NCI-H2081 (cell line): ENCODE results near the gene NPAS2.

Experiments used
- DNase-seq, 2 experiments: peaks; one replicate each; lab custom pipeline; 2025; lab: John Stamatoyannopoulos, UW

NPAS2 gene

GRCh38 chr2:100940766-100941645 is 121.1 kb downstream of the NPAS2 start:
- no peak for DNase-seq

DNA sequence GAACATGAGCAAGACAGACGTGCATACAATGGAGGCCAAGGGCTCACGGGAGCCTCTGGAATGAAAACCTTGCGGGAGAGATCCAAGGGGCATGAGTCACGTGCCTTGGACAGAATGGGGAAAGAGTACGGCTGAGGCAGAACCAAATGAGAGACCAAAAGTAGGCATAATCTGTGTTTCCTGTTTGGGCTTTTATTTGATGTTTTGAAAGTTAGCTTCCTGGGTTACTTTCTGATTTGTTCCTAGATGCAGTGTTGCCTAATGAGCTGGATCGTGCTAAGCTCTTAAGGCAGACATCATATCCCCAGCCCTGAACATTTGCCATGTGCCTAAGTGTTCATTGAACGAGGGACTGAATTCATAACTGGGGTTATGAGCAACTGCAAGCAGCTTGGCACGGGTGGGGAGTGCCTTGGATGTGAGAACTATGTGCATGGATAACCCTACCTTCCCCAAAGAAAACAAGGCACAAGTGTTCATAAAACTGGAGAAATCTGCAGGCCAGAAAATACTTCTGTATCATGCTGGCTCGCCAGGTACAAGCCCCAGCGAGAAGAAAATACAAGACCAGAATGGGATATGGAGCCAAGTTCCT is 121.8 kb downstream of the NPAS2 start:
- DNase-seq: no peak

DNA sequence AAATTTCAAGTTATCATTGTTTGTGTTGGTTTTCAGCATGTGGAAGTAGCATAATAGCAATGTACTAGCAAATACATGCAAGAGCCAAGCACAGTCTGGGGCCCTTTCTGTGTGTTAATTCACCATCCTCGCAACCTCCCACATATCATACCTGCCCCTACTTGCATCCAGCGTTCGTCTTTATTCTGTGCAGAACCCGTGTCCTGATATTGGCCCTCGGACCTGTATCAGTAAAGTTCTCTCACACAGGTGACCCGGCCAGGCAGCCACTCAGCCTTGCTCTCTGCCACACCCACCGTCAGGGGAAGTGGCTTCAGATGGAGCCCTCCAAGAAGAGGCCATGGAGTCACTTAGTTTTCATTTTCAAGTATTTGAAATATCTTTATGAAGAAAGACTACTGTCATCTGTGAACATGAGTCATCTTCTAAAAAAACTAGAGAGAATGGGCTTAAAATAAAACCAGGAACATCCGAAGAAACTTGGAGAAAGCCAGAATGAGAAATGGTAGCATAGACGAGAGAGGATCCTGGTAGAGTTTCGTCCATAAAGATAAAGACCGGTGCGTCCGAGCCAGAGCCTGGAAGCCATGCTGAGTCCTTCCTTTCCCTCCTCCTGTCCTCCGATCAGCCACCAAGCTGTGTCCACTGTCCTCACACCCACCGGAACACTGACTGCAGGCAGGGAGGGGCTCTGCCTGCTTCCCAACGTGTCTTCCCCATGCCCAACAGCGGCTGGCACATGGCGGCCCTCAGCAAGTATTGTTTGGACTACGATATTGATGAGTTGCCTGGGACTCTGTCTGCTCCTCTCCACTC is 124.9 kb downstream of the NPAS2 start:
- no peak for DNase-seq

- no peak for DNase-seq
Observed at GRCh38 chr2:100945433-100945740, 125.4 kb downstream of the NPAS2 start.

- no peak for DNase-seq
Observed at GRCh38 chr2:100945930-100946607, 126.1 kb downstream of the NPAS2 start.

DNA sequence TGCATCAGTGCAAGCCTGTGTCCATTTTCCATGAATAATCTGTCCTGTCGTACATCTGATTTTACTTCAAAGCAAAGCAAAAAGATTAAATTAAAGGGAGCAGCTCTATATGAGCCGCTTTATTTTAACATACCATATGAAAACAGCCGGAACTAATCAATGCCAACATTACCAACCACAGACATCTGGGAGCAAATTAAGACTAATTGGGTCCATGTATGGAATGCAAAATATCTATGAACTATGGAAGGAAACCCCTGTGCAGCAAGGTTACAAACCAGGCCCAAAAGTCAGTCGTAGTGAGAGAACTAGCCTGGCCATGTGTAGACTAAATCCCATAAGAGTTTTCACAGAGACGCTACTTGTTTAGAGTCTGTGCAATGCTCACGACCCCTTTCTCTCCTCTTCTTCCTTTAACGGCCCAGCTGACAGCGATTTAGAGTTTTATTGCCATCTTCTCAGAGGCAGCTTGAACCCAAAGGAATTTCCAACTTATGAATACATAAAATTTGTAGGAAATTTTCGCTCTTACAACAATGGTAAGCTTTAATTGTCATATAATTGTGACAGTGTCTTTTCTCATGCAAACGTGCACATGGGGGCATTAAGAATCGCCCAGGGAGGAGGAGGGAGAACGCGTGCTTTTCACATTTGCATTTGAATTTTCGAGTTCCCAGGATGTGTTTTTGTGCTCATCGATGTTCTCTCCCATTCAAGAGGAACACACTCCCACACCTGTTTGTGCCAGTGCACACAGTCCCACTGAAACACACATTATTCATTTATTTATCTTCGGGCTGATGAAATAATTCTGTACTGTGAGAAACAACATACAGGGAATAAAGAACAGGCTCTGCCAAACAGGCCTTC is 129.2 kb downstream of the NPAS2 start:
- no peak for DNase-seq

DNA sequence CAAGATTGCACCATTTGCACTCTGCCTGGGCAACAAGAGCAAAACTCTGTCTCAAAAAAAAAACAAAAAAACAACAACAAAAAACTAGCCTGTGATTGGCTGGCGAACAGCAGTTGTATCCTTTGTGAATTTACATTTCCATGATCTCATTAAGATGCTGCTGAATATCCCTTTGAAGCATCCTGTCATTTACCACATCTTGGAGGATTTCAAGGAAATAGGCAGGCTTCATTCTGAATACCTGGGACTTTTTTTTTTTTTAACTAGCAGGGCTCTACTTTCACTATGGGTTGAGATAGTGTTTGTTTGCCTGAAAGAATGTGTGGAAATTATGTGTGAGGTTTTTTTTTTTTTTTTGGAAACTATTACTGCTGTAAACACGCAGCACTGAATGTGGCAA is 132.6 kb downstream of the NPAS2 start:
- DNase-seq: no peak

GRCh38 chr2:100953406-100954043 is 133.6 kb downstream of the NPAS2 start:
- DNase-seq: no peak

DNA sequence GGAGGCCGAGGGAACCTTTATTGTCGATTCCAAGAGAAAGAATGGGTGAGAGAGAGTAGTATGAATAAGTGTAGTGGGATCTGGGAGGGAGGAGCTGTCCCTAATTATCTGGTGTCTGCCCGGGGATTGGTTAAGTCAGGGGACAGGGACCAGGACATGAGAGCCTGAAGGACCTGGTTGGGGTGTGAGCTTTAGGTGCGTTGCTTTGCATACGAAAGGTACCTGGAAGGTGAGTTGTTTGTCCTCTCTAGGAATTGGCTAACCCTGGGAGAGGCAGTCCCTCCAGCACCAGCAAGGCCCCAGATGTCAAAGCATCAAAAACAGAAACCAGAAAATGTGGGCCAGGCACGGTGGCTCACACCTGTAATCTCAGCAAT is 134.1 kb downstream of the NPAS2 start:
- DNase-seq: no peak

DNA sequence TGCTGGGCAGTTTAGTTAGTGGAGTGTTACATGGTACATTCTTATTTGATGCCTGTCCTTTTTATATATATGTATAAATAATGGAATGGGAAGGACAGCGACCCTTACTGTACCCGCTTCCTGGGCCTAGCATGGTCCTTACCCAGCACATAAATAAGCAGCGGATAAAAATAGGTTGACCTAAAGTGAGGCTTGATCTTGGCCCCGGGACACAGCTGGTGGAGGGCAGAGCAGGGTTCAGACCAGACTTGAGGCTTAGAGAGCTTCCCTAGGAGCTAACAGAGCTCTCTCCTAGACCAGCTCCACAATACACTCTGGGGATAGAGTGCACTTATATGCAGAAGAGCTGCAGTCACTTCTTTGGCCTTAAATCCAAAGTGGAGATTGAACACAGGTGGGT is 135.3 kb downstream of the NPAS2 start:
- DNase-seq: no peak

GRCh38 chr2:100956081-100956480 is 136.1 kb downstream of the NPAS2 start:
- DNase-seq: no peak

GRCh38 chr2:100957996-100958653 is 138.2 kb downstream of the NPAS2 start:
- no peak for DNase-seq

DNA sequence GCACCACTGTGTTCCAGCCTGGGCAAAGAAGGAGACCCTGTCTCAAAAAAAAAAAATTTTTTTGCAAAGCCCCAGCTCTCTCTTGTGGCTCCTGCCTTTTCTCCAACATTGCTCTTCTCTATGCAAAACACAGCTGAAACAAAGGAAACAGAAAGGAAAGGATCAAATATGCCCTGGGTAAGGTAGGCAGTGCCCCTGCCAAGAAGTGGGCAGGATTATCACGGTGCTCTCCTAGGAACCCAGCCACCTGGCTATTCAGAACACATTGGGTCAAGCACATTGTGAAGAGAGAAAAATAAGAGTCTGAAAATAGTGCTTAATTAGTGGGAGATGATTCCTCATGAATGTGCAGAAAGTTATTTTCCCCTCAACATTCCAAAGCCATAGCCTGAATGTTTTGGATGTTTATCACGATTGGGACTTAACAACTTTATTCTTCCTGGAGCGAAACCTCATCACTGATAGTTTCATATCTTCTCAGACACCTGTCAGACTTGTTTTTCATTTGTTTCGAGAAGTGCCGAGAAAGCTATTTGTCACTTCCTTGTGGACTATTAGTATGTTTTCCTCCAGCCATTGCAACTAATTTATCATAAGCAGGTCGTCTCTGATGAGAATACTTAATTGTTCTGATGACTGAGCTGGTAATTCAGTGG is 139.4 kb downstream of the NPAS2 start:
- DNase-seq: no peak

DNA sequence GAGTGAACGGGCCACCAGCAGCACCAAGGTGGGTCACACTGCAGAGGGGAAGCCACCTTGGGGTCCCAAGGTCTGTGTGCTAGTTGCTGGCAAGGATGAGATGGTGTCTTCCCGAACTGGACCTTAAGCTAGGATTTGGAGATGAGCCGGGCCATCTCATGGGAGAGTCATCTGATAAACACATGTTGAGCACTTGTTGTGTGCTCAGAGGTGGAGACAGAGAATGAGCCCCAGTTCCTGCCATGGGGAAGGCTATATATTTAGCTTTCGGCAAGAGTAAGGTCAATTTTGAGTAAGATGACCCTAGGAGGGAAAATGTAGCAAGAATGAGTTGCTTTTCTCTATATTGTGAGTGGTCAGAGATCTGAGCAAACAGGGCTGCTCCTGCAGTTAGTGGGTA is 140.7 kb downstream of the NPAS2 start:
- DNase-seq: no peak

DNA sequence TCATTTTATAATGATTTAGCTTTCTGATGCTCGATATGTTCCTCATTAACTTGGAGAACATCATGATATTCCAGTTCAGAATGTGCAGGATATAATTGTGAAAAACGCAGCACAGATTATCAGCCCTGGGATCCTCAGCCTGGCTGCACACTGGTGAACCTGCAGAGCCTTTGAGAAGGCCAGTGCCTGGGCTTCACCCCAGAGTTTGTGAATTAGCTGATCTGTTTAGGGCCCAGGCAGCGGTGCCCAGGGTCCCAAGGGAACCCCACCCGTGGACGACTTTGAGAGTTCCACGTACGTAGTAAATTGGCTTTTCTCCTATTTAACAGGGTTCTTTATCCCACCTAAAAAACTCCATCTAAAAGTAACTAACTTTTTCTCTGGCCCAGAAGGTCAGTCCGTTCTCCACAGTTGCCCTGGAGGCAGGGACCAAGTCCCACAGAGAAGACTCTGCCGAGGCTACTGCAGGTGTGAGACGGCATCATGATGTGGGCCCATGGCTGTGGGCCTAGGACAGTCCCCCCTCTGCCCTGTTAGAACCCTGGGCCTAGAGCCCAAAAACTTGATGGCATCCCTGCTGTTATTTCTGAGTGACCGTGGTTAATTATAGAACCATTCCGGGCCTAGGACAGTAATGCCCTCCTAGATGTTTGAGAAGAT is 142.6 kb downstream of the NPAS2 start:
- no peak for DNase-seq

DNA sequence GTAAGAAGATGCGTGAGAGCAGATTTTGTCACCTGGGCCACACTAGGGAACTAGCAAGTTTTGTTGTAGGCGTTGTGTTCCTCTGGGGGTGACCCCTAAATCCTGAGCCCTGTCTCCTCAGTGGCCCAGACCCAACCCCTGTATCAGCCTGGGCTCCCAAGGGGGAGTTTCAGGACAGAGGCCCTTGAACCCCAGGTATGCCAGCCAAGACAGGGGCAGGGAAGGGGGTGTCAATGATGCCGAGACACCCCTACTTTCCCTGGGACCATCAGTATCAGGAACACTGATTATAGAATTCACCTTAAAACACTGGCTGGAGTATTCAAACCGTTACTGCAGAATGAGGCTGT is 143.1 kb downstream of the NPAS2 start:
- no peak for DNase-seq

GRCh38 chr2:100964222-100964621 is 144.3 kb downstream of the NPAS2 start:
- no peak for DNase-seq

GRCh38 chr2:100964681-100965169 is 144.8 kb downstream of the NPAS2 start:
- DNase-seq: no peak

- DNase-seq: no peak
Observed at GRCh38 chr2:100965596-100965995, 145.7 kb downstream of the NPAS2 start.
